Pulmonary artery endothelial cell (primary cell): ENCODE data around the gene FAM20C. TPM values are rescaled to one million over a fixed set of nuclear protein-coding genes. Genes with fewer than 3 reads are reported as not detected.

Experiments
- DNase-seq: peaks from one replicate; pipeline ENCODE4 v3.0.0-alpha.2; 2011; ENCODE audit warnings: low read depth, low spot score
- total RNA-seq: library from RNA; depleted of rRNA; stranded (reverse); fragments of >200 nt; gene quantifications from 2 replicates; pipeline ENCODE4 v1.2.3, GENCODE V29; 2014

FAM20C gene
- total RNA-seq, 1 donor from 2014 or later = 13.3 TPM

- DNase-seq = no peak
Observed at GRCh38 chr7:158771-159170, 33.6 kb upstream of the FAM20C start.

GRCh38 chr7:159370-160270 lies 32.8 kb upstream of the FAM20C start:
- DNase-seq = no peak

- no peak for DNase-seq
Observed at GRCh38 chr7:160958-161725, 31.2 kb upstream of the FAM20C start.

- no peak for DNase-seq
Observed at GRCh38 chr7:162632-163297, 29.6 kb upstream of the FAM20C start.

GRCh38 chr7:163298-163695 lies 29.1 kb upstream of the FAM20C start:
- DNase-seq = no peak

- no peak for DNase-seq
Observed at GRCh38 chr7:163971-164881, 28.1 kb upstream of the FAM20C start.

- DNase-seq = no peak
Observed at GRCh38 chr7:164882-165660, 27.3 kb upstream of the FAM20C start.

GRCh38 chr7:165661-166337 lies 26.6 kb upstream of the FAM20C start:
- no peak for DNase-seq

- DNase-seq = no peak
Observed at GRCh38 chr7:166338-167060, 25.9 kb upstream of the FAM20C start.

GRCh38 chr7:167090-167855 lies 25.1 kb upstream of the FAM20C start:
- no peak for DNase-seq

GRCh38 chr7:167976-168791 lies 24.2 kb upstream of the FAM20C start:
- DNase-seq = no peak

GRCh38 chr7:169276-170172 lies 22.8 kb upstream of the FAM20C start:
- DNase-seq = no peak

GRCh38 chr7:170551-171363 lies 21.6 kb upstream of the FAM20C start:
- no peak for DNase-seq

GRCh38 chr7:171364-171904 lies 20.9 kb upstream of the FAM20C start:
- no peak for DNase-seq

GRCh38 chr7:171912-172515 lies 20.4 kb upstream of the FAM20C start:
- no peak for DNase-seq
